Gastroesophageal sphincter (tissue), 3 donors: ENCODE results near the gene DPF1.

Experiments
- CTCF ChIP-seq, 4 experiments: fragments of 200-600 bp in 2 of 4; fragments of 450-650 bp in 2 of 4; sonication (generic) in 1 of 4; IDR thresholded peaks; one replicate each; pipeline ENCODE4 v1.5.1; 2017 to 2019; ENCODE audit warnings: antibody characterized with exemption in 4 of 4, mild to moderate bottlenecking in 2 of 4, moderate library complexity in 2 of 4
- POLR2A ChIP-seq, 2 donors: fragments of 450-650 bp; IDR thresholded peaks; one replicate each; pipeline ENCODE4 v1.6.1; 2017; ENCODE audit warnings: antibody characterized with exemption in 2 of 2, mild to moderate bottlenecking in 2 of 2, moderate library complexity in 1 of 2
- POLR2AphosphoS5 ChIP-seq: sonication (generic); formaldehyde crosslinking; IDR thresholded peaks from one replicate; pipeline ENCODE4 v1.6.1; 2017; ENCODE audit warnings: antibody characterized with exemption

DNA sequence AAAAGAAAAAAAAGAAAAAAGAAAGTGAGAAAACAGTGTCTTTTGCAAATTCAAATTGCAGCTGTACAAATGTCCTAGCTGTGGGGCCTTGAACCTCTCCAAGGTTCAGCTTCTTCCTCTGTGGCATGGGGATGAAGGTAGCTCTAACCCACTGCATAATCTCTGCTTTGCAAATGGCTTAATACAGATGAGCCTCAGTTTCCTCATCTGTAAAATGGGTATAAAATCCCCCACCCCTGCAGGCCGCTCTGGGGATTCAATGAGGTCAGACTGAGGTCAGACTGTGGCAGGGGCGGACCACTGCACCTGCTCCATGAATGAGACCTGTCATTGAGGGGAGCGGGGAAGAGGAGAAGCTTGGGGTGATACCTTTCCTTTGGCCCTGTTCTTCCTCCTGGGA lies 5.8 kb downstream of the DPF1 start:
- TF ChIP-seq CTCF (IDR thresholded peaks at IDR 0.05) = no peak
- no peak for TF ChIP-seq POLR2A (IDR thresholded peaks at IDR 0.05)
- TF ChIP-seq POLR2AphosphoS5 = no peak
